NCI-H1105 treated with DMSO at 0.1 percent for 48 hours (cell line): Measurements from ENCODE around the gene C16orf78.
A peak's percentile ranks its signal among the peaks of the same experiment; 100 is the strongest.

Experiments used
- DNase-seq: peaks from one replicate; lab custom pipeline; 2025; lab: John Stamatoyannopoulos, UW

C16orf78 gene

DNA sequence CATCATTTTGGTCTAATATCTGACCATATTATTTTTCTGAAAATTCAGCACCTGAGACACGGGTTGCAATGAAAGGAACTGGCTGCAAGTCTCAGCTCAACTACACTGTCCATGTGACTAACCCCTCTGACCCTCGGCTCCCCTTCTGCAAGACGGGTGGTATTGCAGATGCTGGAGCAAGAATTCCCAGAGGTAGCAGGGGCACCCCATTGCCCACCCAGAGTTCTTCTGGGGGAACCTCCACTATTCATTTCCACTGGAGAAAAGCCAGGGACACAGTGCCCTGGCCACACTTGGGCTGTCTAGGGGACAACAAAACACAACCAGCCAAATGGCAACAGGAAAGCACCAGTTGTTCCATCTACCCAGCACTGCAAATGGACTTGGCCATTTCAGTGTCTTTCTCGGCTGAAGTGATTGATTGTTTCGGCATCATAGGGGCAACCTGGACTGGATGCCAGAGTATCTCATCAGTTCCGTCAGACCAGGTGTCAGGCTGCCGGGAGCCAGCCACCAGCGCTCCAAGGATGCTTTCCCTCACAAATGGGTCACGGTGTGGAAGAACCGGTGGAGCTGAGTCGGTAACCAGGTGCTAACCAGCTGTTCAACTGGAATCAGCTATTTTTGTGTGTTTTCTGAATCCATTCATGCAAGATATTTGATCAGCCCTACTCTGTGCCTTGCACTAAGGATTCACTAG is 58.1 kb downstream of the C16orf78 start:
- no peak for DNase-seq

DNA sequence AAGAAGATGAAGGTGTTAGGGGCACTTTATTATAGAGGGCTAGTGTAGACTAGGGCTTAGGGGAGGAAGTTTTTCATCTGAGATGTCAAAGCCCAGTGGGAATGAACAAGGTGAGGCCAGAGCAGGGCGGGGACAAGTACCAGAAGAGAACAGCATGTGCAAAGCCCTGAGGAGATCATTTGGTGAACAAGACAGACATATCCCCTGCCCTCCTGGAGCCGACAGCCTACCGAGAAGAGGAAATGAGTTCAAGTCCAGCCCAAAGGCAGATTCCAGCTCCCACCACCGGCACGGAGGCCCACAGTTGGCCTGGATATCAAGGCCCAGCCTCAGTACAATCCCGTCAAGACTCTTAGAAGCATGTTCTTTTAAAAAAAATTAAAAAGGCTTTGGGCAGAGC is 61.1 kb downstream of the C16orf78 start:
- no peak for DNase-seq

DNA sequence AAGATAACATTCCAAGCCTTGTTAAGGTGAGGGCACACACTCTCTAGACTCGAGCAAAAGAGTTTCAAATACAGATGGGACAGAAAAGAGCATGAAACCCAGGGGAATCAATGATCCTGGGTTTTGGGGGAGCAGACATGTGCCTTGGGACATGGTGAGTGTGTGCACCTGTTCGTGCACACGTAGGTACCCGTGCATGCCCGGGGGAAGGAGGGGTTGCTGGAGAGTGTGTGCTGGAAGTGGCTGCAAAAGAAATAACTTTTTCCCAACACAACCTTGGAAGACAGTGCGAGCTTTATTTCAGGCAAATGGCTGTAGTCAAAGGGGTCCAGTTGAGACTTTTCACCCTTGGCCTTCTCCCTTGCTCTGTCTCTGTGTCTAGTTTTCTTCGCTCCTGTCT is 62.6 kb downstream of the C16orf78 start:
- no peak for DNase-seq

DNA sequence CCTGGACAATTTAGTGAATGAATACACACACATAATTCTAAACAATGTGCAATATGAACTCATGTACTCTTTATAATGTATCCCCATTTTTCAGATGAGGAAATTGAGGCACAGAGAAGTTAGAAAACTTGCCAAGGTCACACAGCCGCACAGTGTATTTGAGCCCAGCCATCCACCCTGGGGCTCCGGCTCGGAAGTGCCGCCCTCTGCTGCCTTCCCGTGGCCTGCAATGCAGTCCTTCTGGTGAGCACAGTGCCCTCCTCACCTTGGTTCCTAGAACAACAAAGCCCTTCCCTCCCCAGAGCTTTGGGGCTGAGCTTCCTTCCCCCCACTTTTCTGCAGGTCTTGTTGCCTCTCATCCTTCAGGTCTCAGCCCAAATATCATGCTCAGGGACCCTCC is 63.7 kb downstream of the C16orf78 start:
- no peak for DNase-seq

DNA sequence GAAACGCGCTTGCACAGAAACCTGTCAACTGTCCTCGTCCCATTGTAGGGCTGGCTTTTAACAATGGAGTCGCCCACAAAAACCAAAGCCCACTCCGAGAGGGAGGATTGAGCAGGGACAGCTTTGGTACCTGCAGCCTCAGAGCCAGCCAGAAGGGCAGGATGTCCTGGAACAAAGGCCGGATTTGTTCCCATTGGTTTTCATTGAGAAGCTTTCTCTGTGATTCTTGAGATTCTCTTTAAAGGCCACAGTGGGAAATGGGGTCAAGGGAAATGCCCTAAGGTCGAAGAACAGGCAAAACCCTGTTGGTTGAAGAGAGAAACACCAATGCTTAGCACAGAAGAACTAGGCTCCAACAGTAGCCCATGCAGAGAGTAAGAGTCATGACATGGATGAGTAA is 65.4 kb downstream of the C16orf78 start:
- DNase-seq, result no peak

DNA sequence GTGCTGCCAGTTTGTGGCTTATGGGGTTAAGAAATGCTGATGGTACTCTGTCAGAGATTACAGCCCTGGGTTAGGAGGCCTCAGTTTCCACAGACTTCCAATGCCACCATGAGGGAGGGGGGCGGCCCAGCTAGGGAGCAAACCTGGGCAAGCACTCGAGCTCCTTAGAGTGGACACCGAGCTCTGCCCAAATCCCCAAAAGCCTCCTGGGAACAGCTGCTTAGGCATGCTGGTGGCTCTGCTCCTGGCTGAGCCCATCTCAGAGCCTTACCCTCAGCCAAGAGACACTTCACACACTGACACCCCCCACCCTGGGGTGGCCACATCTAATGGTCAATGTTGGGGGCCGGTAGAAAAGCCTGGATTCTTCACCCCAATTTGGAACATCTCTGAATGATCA is 66.1 kb downstream of the C16orf78 start:
- no peak for DNase-seq

DNA sequence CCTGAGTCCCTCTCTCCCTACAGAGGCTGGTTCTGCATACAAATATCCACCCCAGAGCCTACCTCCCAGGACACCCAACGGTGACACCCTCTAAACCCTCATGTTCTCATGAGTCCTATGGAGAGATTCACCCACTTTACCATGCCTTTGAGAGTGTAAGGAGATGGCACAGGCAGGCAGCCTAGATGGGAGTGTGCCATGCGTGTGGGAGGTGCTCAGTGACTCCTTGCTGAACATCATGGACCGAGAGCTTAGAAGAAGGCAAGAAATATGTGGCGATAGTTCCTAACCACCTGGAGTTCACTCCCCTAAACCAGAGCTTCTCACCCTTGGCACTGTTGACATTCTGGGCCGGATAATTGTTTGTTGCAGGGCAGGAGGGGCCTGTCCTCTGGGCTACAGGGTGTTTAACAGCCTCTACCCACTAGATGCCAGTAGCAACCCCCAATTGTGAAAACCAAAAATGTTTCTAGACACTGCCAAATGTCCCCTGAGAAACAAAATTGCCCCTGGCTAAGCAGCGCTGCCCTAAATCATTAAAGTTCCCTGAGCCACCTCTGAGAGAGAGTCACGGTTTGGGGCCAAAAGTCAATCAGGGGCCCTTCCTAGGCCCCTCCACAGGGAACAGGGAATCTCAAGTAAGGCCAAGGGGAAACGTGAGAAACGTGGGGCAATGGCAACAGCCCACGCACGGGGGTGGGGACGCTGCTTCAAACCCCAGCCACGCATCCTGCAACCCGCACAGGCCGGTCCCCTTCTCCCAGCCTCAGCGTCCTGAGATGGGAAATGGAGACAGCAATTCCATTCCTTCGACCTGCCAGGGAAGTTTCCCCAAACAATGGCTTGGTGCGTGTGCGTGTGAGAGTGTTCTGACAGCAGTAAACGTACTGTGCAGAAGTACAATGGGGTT is 66.8 kb downstream of the C16orf78 start:
- DNase-seq, result no peak

DNA sequence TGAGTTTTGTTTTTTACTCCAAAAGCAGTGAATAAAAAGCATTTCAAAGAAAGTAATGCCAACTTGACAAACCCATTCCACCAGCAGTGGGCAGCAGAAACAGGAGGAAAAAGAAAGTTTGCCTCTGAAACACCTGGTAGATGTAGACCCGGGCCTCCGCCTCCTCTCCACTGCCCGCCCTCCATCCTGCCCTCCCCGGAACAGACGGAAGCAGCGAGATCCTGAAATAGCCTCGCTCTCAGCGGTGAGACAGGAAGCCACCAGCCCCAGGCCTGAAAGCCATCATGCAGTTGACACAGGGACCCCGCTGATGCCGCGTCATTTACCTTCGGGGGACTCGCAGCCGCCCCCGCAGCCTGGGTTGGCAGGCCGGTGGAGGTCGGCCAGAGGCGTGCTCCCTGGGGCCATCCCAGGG is 67.8 kb downstream of the C16orf78 start:
- no peak for DNase-seq

DNA sequence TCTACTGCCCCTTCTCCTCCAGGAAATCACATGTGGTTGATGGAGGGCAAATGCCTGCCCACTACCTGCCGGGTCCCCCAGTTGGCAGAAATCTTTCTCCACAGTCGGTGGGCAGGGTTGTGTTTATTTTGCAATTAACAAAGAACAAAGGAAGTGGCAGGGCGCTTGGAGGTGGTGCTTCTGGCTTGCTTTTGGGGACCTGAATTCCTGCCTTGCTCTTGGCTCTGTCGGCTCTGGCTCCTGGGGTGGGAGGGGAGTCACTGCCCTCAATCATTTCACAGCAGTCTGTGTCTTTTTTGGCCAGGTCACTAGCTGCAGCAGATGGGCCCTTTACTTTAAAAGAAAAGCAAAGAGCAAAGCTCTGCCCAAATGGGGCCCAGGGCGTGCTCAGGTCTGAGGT is 69.2 kb downstream of the C16orf78 start:
- peak; percentile 52 for DNase-seq

DNA sequence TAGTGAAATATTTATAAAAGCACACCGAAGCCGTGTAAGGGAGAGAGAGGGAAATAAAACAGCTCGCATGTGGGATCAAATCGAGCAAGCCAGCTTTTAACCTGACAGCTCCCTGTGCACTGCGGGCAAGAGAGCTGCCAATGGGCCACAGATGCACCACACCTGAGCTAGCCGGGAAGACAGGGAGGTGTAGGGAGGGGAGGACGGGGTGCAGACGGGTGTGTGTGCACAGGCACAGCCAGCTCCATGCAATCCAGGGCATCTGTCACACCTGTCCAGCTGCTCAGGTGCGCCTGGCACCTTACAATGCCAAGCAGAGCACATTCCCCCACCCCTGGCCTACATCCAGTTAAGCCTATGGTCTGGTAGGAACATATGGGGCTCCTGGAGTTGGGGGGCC is 70.0 kb downstream of the C16orf78 start:
- DNase-seq, result no peak

DNA sequence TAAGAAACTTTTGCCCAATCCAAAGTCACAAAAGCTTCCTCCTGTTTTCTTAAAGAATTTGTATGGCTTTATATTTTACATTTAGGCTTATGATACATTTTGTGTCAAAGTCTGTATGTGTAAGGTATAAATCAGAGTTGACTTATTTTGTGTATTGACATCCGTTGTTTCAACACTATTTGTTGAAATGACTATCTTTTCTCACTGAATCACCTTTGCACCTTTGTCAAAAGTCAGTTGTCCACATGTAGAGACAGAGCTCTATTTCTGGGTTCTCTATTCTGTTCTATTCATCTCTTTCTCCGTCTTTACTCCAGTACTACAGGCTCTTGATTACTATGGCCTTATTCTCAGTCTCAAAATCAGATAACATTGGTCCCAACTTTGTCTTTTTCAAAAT is 73.2 kb downstream of the C16orf78 start:
- DNase-seq, result no peak
